Caco-2 (cell line): ENCODE measurements around the gene TMEM140. TPM values are rescaled to one million over a fixed set of nuclear protein-coding genes. Genes with fewer than 3 reads are reported as not detected.

Experiments
- BruUV-seq: library from RNA; stranded (reverse); fragments of 400-500 nt; replicated peaks from 2 replicates; lab custom pipeline; 2021; lab: Mats Ljungman, UMichigan
- CTCF ChIA-PET: fragments of 300-600 bp; sonication (Branson Sonifier 250); formaldehyde crosslinking; loops from one replicate; lab custom pipeline; 2022; ENCODE audit warnings: antibody characterized with exemption; lab: Charles Lee
- POLR2A ChIA-PET: fragments of 300-600 bp; sonication (Branson Sonifier 250); formaldehyde crosslinking; loops from one replicate; lab custom pipeline; 2022; ENCODE audit warnings: antibody characterized with exemption; lab: Charles Lee
- DNase-seq, 2 experiments: peaks; one replicate each; pipeline versions ENCODE4 v3.0.0 to v3.0.0-alpha.2; 2020 to 2022
- H3K27me3 ChIP-seq: replicated peaks from 2 replicates; pipeline ENCODE4 v1.6.0; 2011; ENCODE audit warnings: low read length; ENCODE audit not compliant: control insufficient read depth, insufficient read depth
- H3K36me3 ChIP-seq: 2 replicates; pipeline ENCODE4 v1.5.1; 2011; ENCODE audit warnings: low read length; ENCODE audit not compliant: control insufficient read depth, insufficient read depth
- H3K4me1 ChIP-seq: fragments of 250-450 bp; sonication (Bioruptor Pico); 2 replicates; pipeline ENCODE4 v1.5.1; 2020; ENCODE audit warnings: mild to moderate bottlenecking
- H3K4me3 ChIP-seq: 2 replicates; pipeline ENCODE4 v1.5.1; 2011; ENCODE audit warnings: low read depth, mild to moderate bottlenecking, control low read depth, low read length
- H3K9me3 ChIP-seq: fragments of 250-450 bp; sonication (Bioruptor Pico); 2 replicates; pipeline ENCODE4 v1.5.1; 2020; ENCODE audit warnings: mild to moderate bottlenecking, moderate library complexity
- H3K27ac Mint-ChIP-seq: one replicate; pipeline ENCODE4 v1.8.0; 2022; ENCODE audit warnings: mixed read lengths; ENCODE audit not compliant: unreplicated experiment
- H3K27me3 Mint-ChIP-seq: one replicate; pipeline ENCODE4 v1.8.0; 2022; ENCODE audit warnings: mixed read lengths; ENCODE audit not compliant: insufficient read depth, unreplicated experiment
- H3K36me3 Mint-ChIP-seq: one replicate; pipeline ENCODE4 v1.8.0; 2022; ENCODE audit warnings: mild to moderate bottlenecking, mixed read lengths; ENCODE audit not compliant: insufficient read depth, unreplicated experiment
- H3K4me1 Mint-ChIP-seq: one replicate; pipeline ENCODE4 v1.8.0; 2022; ENCODE audit warnings: low read depth, mixed read lengths; ENCODE audit not compliant: unreplicated experiment
- H3K4me3 Mint-ChIP-seq: one replicate; pipeline ENCODE4 v1.8.0; 2022; ENCODE audit warnings: mild to moderate bottlenecking, moderate library complexity, mixed read lengths; ENCODE audit not compliant: unreplicated experiment
- H3K9me3 Mint-ChIP-seq: one replicate; pipeline ENCODE4 v1.8.0; 2022; ENCODE audit warnings: mixed read lengths; ENCODE audit not compliant: unreplicated experiment
- intact Hi-C: fragments of 100-400 bp; cut with micrococcal nuclease; formaldehyde crosslinking; loops from one replicate; pipeline ENCODE4 v1.10.0; 2022; ENCODE audit not compliant: unreplicated experiment
- microRNA-seq: library from miRNA; unstranded; fragments of <30 nt; microRNA quantifications from one replicate; pipeline ENCODE4 v1.2.0, GENCODE V29; 2022
- total RNA-seq: library from RNA; stranded (reverse); gene quantifications from 2 replicates; pipeline ENCODE4 v1.2.3, GENCODE V29; 2022
- TF ChIP-seq, protein P1 (sequence below), 2 experiments: fragments of 200-600 bp in 1 of 2; IDR thresholded peaks; 1 replicate in 1 of 2; 2 replicates in 1 of 2; pipeline versions ENCODE4 v1.5.1 to v1.8.0; 2011 to 2022; ENCODE audit warnings: antibody characterized with exemption in 1 of 2, control low read depth in 1 of 2, inconsistent platforms in 1 of 2, low read depth in 1 of 2, low read length in 1 of 2, mild to moderate bottlenecking in 1 of 2, moderate library complexity in 1 of 2; ENCODE audit not compliant: insufficient read depth in 1 of 2, severe bottlenecking in 1 of 2, unreplicated experiment in 1 of 2

TMEM140 gene
- total RNA-seq, 1 experiment from 2014 or later: 6.1 TPM

DNA sequence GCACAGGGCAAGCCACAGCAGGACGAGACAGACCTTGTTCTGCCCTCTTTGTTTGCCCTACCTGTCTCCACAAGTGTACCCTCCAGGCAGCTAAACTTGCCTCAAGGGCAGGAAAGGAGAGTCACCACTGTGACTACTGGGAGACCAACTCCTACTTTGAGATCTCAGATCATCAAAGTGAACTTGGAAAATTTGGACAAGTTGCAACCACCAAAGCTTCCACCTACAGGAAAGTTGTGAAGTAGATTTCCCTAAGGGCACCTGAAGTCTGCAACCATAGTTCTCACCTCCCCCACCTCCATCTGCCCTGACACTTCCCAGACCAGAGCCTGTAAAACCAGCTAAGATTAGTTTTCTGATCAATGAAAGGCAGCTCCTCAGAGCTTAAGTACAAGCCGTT, 66.0 kb downstream of the TMEM140 start:
- H3K4me3 ChIP-seq: no peak overlapping the region
- peaks cover 15% of the 10 kb centered on the region for H3K4me1 ChIP-seq
- ChIA-PET POLR2A (no interaction called here), CTCF (no interaction called here)
- peak in 1 of 2 experiments; percentile 11 for DNase-seq
- no peaks in the 10 kb centered on the region for H3K36me3 ChIP-seq
- H3K9me3 Mint-ChIP-seq: no peaks in the 10 kb centered on the region
- H3K27me3 Mint-ChIP-seq: no peaks in the 10 kb centered on the region
- no peak overlapping the region for H3K27ac Mint-ChIP-seq
- H3K4me1 Mint-ChIP-seq: peaks cover 18% of the 10 kb centered on the region
- BruUV-seq: no TSS peak
- intact Hi-C loops: loop anchor here (1.0 to 5.0 kb wide), 2 partner anchors 43 to 222 kb away; no protein-coding TSS in a partner anchor
- no peaks in the 10 kb centered on the region for H3K9me3 ChIP-seq
- TF ChIP-seq, protein P1, sequence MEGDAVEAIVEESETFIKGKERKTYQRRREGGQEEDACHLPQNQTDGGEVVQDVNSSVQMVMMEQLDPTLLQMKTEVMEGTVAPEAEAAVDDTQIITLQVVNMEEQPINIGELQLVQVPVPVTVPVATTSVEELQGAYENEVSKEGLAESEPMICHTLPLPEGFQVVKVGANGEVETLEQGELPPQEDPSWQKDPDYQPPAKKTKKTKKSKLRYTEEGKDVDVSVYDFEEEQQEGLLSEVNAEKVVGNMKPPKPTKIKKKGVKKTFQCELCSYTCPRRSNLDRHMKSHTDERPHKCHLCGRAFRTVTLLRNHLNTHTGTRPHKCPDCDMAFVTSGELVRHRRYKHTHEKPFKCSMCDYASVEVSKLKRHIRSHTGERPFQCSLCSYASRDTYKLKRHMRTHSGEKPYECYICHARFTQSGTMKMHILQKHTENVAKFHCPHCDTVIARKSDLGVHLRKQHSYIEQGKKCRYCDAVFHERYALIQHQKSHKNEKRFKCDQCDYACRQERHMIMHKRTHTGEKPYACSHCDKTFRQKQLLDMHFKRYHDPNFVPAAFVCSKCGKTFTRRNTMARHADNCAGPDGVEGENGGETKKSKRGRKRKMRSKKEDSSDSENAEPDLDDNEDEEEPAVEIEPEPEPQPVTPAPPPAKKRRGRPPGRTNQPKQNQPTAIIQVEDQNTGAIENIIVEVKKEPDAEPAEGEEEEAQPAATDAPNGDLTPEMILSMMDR (IDR thresholded peaks at IDR 0.05; ENCODE audit: insufficient read depth in 1 of 2, low read depth in 1 of 2, low read length in 1 of 2, severe bottlenecking in 1 of 2, unreplicated experiment in 1 of 2): no peak
- no peaks in the 10 kb centered on the region for H3K27me3 ChIP-seq
- no peaks in the 10 kb centered on the region for H3K36me3 Mint-ChIP-seq
- H3K4me3 Mint-ChIP-seq: no peak overlapping the region

DNA sequence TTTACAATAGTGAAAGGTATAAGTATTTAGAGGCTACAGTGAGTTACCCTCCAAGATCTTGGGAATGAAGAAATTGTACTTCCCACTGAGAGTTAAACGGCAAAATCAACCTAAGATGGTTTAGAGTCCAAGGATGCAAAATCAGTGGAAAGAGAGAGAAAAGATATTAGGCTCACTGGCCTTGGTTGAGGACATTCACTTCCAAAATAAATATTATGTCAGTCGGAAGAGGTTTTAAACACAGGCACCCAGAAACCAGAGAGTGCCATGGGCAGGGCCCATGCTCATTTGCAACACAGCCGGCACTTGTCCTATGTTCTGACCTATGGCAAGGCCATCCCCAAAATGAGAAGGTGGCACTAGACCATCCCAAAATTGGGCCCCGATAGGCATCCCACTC, 67.3 kb downstream of the TMEM140 start:
- no peaks in the 10 kb centered on the region for H3K27me3 ChIP-seq
- Mint-ChIP-seq H3K9me3 (no peaks in the 10 kb centered on the region), H3K4me3 (no peak overlapping the region), H3K27me3 (no peaks in the 10 kb centered on the region), H3K36me3 (no peaks in the 10 kb centered on the region), H3K4me1 (peaks cover 18% of the 10 kb centered on the region), H3K27ac (no peak overlapping the region)
- H3K36me3 ChIP-seq: no peaks in the 10 kb centered on the region
- CTCF ChIA-PET: no interaction called here
- no peaks in the 10 kb centered on the region for H3K9me3 ChIP-seq
- no peak for DNase-seq
- BruUV-seq: no TSS peak
- no peak overlapping the region for H3K4me3 ChIP-seq
- peaks cover 15% of the 10 kb centered on the region for H3K4me1 ChIP-seq
- POLR2A ChIA-PET: no interaction called here
- intact Hi-C loops: no loop called here
- TF ChIP-seq, protein P1 (IDR thresholded peaks at IDR 0.05; ENCODE audit: insufficient read depth in 1 of 2, low read depth in 1 of 2, low read length in 1 of 2, severe bottlenecking in 1 of 2, unreplicated experiment in 1 of 2): no peak

DNA sequence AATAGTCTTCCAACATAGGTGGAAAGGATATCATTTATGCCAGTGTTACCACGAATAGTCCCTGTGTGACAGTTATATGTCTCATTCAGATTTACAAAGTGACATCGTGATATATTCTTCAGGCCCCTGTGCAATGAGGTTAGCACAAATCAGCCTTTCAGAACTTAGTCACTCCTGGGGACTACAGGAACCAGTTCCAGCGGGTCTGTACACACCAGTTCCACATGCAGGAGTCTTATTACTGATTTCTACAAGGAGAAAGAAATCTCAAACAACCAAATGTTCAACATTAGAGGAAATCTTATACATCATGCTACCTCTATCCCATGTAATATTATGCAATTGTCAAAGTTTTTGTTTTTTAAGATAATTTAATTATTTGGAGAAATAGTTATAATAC, 67.8 kb downstream of the TMEM140 start:
- ChIA-PET CTCF (no interaction called here), POLR2A (no interaction called here)
- H3K4me1 ChIP-seq: peaks cover 12% of the 10 kb centered on the region
- Mint-ChIP-seq H3K36me3 (no peaks in the 10 kb centered on the region), H3K9me3 (no peaks in the 10 kb centered on the region), H3K4me1 (peaks cover 18% of the 10 kb centered on the region), H3K4me3 (no peak overlapping the region), H3K27ac (no peak overlapping the region), H3K27me3 (no peaks in the 10 kb centered on the region)
- H3K27me3 ChIP-seq: no peaks in the 10 kb centered on the region
- TF ChIP-seq, protein P1 (IDR thresholded peaks at IDR 0.05; ENCODE audit: insufficient read depth in 1 of 2, low read depth in 1 of 2, low read length in 1 of 2, severe bottlenecking in 1 of 2, unreplicated experiment in 1 of 2): no peak
- DNase-seq: no peak
- H3K9me3 ChIP-seq: no peaks in the 10 kb centered on the region
- BruUV-seq: no TSS peak
- no peaks in the 10 kb centered on the region for H3K36me3 ChIP-seq
- H3K4me3 ChIP-seq: no peak overlapping the region
- intact Hi-C loops: no loop called here

Small RNA genes lying within 50 kb of the gene (microRNA-seq; reads per million reads assigned to microRNA genes)
- 1.1 reads per million for gene MIR6509

Other genes starting within 250 kb of the TMEM140 start
- 5.3 and 6.1 TPM in 2 replicates for gene AGBL3, start 161.6 kb upstream of the TMEM140 start, total RNA-seq
- 60.9 and 62.6 TPM in 2 replicates for gene CYREN, start 22.6 kb downstream of the TMEM140 start, total RNA-seq
- 11.5 and 12.6 TPM in 2 replicates for gene WDR91, start 63.5 kb downstream of the TMEM140 start, total RNA-seq
- gene STRA8, start 85.8 kb downstream of the TMEM140 start, total RNA-seq: not detected in 2 replicates